SK-N-SH (cell line): ENCODE data around the gene ABCG1. TPM values are rescaled to one million over a fixed set of nuclear protein-coding genes. Genes with fewer than 3 reads are reported as not detected.

Experiments used
- CTCF ChIA-PET: fragments of 300-600, 350-600 bp; formaldehyde crosslinking; extraction: SDS; loops from one replicate; lab custom pipeline; 2021; lab: Yijun Ruan, JAX
- POLR2A ChIA-PET: fragments of 350-600 bp; sonication (Branson Sonifier 250); formaldehyde crosslinking; extraction: SDS; loops from one replicate; lab custom pipeline; 2020; ENCODE audit warnings: antibody characterized with exemption, inconsistent platforms; lab: Yijun Ruan, JAX
- DNase-seq: peaks from one replicate; pipeline ENCODE4 v3.0.0; 2012
- H2AFZ ChIP-seq: fragments of 200-600 bp; sonication (generic); 2 replicates; pipeline ENCODE4 v1.8.1; 2016; ENCODE audit warnings: antibody characterized with exemption, mild to moderate bottlenecking, low read depth
- H3F3A ChIP-seq: fragments of 200-600 bp; sonication (generic); replicated peaks from 2 replicates; pipeline ENCODE3; 2016; ENCODE audit warnings: antibody characterized with exemption, mild to moderate bottlenecking; ENCODE audit not compliant: insufficient read depth
- H3K27ac ChIP-seq, 2 experiments: fragments of 200-500 bp in 1 of 2; fragments of 200-600 bp in 1 of 2; sonication (Bioruptor generic) in 1 of 2; sonication (generic), shearing (Covaris generic) in 1 of 2; 2 replicates each; pipeline versions ENCODE4 v1.5.1 to v1.6.1; 2014 to 2016; ENCODE audit warnings: low read depth in 2 of 2, inconsistent platforms in 1 of 2, low read length in 1 of 2, mild to moderate bottlenecking in 1 of 2, mixed read lengths in 1 of 2
- H3K27me3 ChIP-seq: fragments of 200-600 bp; sonication (generic), shearing (Covaris generic); 2 replicates; pipeline ENCODE4 v1.6.1; 2016; ENCODE audit warnings: mixed run types; ENCODE audit not compliant: insufficient read depth
- H3K36me3 ChIP-seq, 2 experiments: fragments of 200-500 bp in 1 of 2; fragments of 200-600 bp in 1 of 2; sonication (Bioruptor generic) in 1 of 2; sonication (generic) in 1 of 2; replicated peaks in 1 of 2; 2 replicates each; pipeline versions ENCODE3 to v1.5.1; 2014 to 2016; ENCODE audit warnings: low read length in 1 of 2, mild to moderate bottlenecking in 1 of 2; ENCODE audit not compliant: insufficient read depth in 2 of 2, control insufficient read depth in 1 of 2
- H3K4me1 ChIP-seq, 2 experiments: fragments of 200-500 bp in 1 of 2; fragments of 200-600 bp in 1 of 2; sonication (Bioruptor generic) in 1 of 2; sonication (generic), shearing (Covaris generic) in 1 of 2; 2 replicates each; pipeline versions ENCODE4 v1.5.1 to v1.6.1; 2014 to 2016; ENCODE audit warnings: low read depth in 1 of 2, low read length in 1 of 2, mixed run types in 1 of 2; ENCODE audit not compliant: insufficient read depth in 2 of 2, control insufficient read depth in 1 of 2
- H3K4me2 ChIP-seq: fragments of 200-600 bp; sonication (generic), shearing (Covaris generic); 2 replicates; pipeline ENCODE4 v1.6.1; 2017; ENCODE audit warnings: mixed run types
- H3K4me3 ChIP-seq, 2 experiments: fragments of 200-500 bp in 1 of 2; fragments of 200-600 bp in 1 of 2; sonication (Bioruptor generic) in 1 of 2; sonication (generic), shearing (Covaris generic) in 1 of 2; 2 replicates each; pipeline versions ENCODE4 v1.5.1 to v1.8.1; 2014 to 2016; ENCODE audit warnings: low read depth in 2 of 2, inconsistent platforms in 1 of 2, low read length in 1 of 2, mild to moderate bottlenecking in 1 of 2, mixed read lengths in 1 of 2, moderate library complexity in 1 of 2
- H3K79me2 ChIP-seq: fragments of 200-600 bp; sonication (generic); 2 replicates; pipeline ENCODE4 v1.8.1; 2017; ENCODE audit warnings: mild to moderate bottlenecking; ENCODE audit not compliant: insufficient read depth
- H3K9ac ChIP-seq: fragments of 200-600 bp; sonication (generic); 2 replicates; pipeline ENCODE4 v1.6.1; 2017; ENCODE audit warnings: mixed run types
- H3K9me2 ChIP-seq: fragments of 200-600 bp; sonication (generic); 2 replicates; pipeline ENCODE4 v1.6.1; 2017; ENCODE audit warnings: mixed run types
- H3K9me3 ChIP-seq: fragments of 200-600 bp; sonication (generic); 2 replicates; pipeline ENCODE4 v1.6.1; 2017; ENCODE audit warnings: mixed run types, mild to moderate bottlenecking, moderate library complexity
- H4K20me1 ChIP-seq: fragments of 200-600 bp; sonication (generic); 2 replicates; pipeline ENCODE4 v1.6.1; 2017; ENCODE audit warnings: mild to moderate bottlenecking, mixed run types; ENCODE audit not compliant: insufficient read depth
- ELF1 ChIP-seq: IDR thresholded peaks from 2 replicates; pipeline ENCODE4 v1.4.0; 2012
- EZH2phosphoT487 ChIP-seq: fragments of 200-600 bp; sonication (generic); IDR thresholded peaks from 2 replicates; pipeline ENCODE4 v1.6.1; 2017; ENCODE audit warnings: low read depth, mixed run types, mild to moderate bottlenecking, antibody characterized with exemption, moderate library complexity, borderline replicate concordance
- GABPA ChIP-seq: IDR thresholded peaks from 2 replicates; pipeline ENCODE4 v1.4.0; 2012; ENCODE audit warnings: low read depth, mild to moderate bottlenecking
- GATA2 ChIP-seq: sonication (generic); formaldehyde crosslinking; IDR thresholded peaks from 2 replicates; pipeline ENCODE4 v1.5.0; 2020; ENCODE audit warnings: mild to moderate bottlenecking, missing genetic modification reagents
- JUND ChIP-seq: IDR thresholded peaks from 2 replicates; pipeline ENCODE4 v1.4.0; 2012
- NRF1 ChIP-seq: IDR thresholded peaks from 2 replicates; pipeline ENCODE4 v1.6.1; 2012; ENCODE audit warnings: low read depth, mild to moderate bottlenecking, low read length
- PBX3 ChIP-seq: IDR thresholded peaks from 2 replicates; pipeline ENCODE4; 2012
- POLR2AphosphoS5 ChIP-seq: IDR thresholded peaks from 2 replicates; pipeline ENCODE4 v1.6.1; 2012; ENCODE audit warnings: low read depth, low read length
- RAD21 ChIP-seq: IDR thresholded peaks from 2 replicates; pipeline ENCODE4 v1.6.1; 2012; ENCODE audit warnings: mild to moderate bottlenecking, low read length
- REST ChIP-seq: IDR thresholded peaks from 2 replicates; pipeline ENCODE4 v1.6.1; 2012; ENCODE audit warnings: mild to moderate bottlenecking, low read depth, low read length, moderate library complexity
- SMC3 ChIP-seq: IDR thresholded peaks from 2 replicates; pipeline ENCODE4 v1.6.1; 2012; ENCODE audit warnings: low read depth, low read length, improper control_type of control experiment
- TAF1 ChIP-seq: IDR thresholded peaks from 2 replicates; pipeline ENCODE4 v1.6.1; 2012; ENCODE audit warnings: low read depth, mild to moderate bottlenecking, low read length, moderate library complexity, borderline replicate concordance
- TCF12 ChIP-seq: IDR thresholded peaks from 2 replicates; pipeline ENCODE4 v1.4.0; 2012
- USF2 ChIP-seq: fragments of 150-350 bp; IDR thresholded peaks from 2 replicates; pipeline ENCODE4 v1.6.1; 2017; ENCODE audit warnings: antibody characterized with exemption, low read length, low read depth, borderline replicate concordance
- YY1 ChIP-seq: IDR thresholded peaks from 2 replicates; pipeline ENCODE4 v1.4.0; 2012; ENCODE audit warnings: low read depth, mild to moderate bottlenecking
- WGBS: methylation state at CpG from one replicate; pipeline ENCODE4 v1.1.6; 2017; ENCODE audit warnings: low lambda C conversion rate; 5-methylcytosine and 5-hydroxymethylcytosine counted together
- polyA plus RNA-seq, 3 experiments: library from polyadenylated mRNA; depleted of rRNA; stranded (reverse); fragments of >200 nt; gene quantifications; 2 replicates each; pipeline ENCODE4 v1.2.3, GENCODE V29; 2012

The ABCG1 gene
- polyA plus RNA-seq, 1 of the 3 experiments (the other 2 are of a cell fraction): 0.07 TPM

- no peaks in the 10 kb centered on the region for H4K20me1 ChIP-seq
- no peak overlapping the region for H3K4me2 ChIP-seq
- H3K9me3 ChIP-seq: no peaks in the 10 kb centered on the region
- H3K4me3 ChIP-seq: no peak overlapping the region
- CTCF ChIA-PET: no interaction called here
- no peak overlapping the region for H3K27ac ChIP-seq
- peaks cover 0 to 13% of the 10 kb centered on the region in 2 experiments; a peak in 1 of 4 replicates for H3K4me1 ChIP-seq
- no peaks in the 10 kb centered on the region for H3K27me3 ChIP-seq
- no peak for TF ChIP-seq ELF1
- no peak for TF ChIP-seq SMC3
- TF ChIP-seq RAD21: no peak
- TF ChIP-seq NRF1: no peak
- TF ChIP-seq PBX3: no peak
- no peak for TF ChIP-seq USF2
- TF ChIP-seq TCF12: no peak
- no peak for TF ChIP-seq POLR2AphosphoS5
- TF ChIP-seq TAF1: no peak
- no peak for TF ChIP-seq REST
- no peak for TF ChIP-seq GATA2 (CRISPR knock-in tag)
- TF ChIP-seq EZH2phosphoT487: no peak
- no peak for TF ChIP-seq YY1
- no peak for TF ChIP-seq JUND
- TF ChIP-seq GABPA: no peak
- TF ChIP-seq, all 33 proteins: peak for 0
- Histone ChIP-seq H3K9ac (no peak overlapping the region), H3K9me2 (no peaks in the 10 kb centered on the region), H3F3A (no peaks in the 10 kb centered on the region), H2AFZ (no peak overlapping the region), H3K36me3 (no peaks in the 10 kb centered on the region), H3K79me2 (no peaks in the 10 kb centered on the region)
- 52% methylated on average over 18 of the region's 22 CpGs for WGBS
- DNase-seq: no peak
- POLR2A ChIA-PET: no interaction called here
Measured at GRCh38 chr21:42304556-42305454, 85.9 kb downstream of the ABCG1 start.
